HG03342 (cell line): Measurements from ENCODE around the gene DIP2C.
"Not testable (repeated sequence)": the region's sequence is repeated elsewhere in the genome, so short reads cannot be mapped to it uniquely, and the experiment has no call there.

ENCODE experiments used
- ATAC-seq: cut with Tn5 transposase; IDR thresholded peaks from one replicate; pipeline ENCODE4 v1.9.1; 2021; ENCODE audit warnings: mild to moderate bottlenecking, moderate library complexity; ENCODE audit not compliant: unreplicated experiment

DIP2C gene

GRCh38 chr10:661597-662222 is 27.8 kb downstream of the DIP2C start:
- no peak for ATAC-seq

- no peak for ATAC-seq
These were observed 28.4 kb downstream of the DIP2C start for GRCh38 chr10:660970-661596.

- ATAC-seq, result no peak
These were observed 29.0 kb downstream of the DIP2C start for GRCh38 chr10:660413-660969.

- ATAC-seq, result no peak
These were observed 29.8 kb downstream of the DIP2C start for GRCh38 chr10:659688-660141.

- not testable (repeated sequence) for ATAC-seq
These were observed 31.6 kb downstream of the DIP2C start for GRCh38 chr10:657816-658350.

- no peak for ATAC-seq
These were observed 32.6 kb downstream of the DIP2C start for GRCh38 chr10:656883-657282.

DNA sequence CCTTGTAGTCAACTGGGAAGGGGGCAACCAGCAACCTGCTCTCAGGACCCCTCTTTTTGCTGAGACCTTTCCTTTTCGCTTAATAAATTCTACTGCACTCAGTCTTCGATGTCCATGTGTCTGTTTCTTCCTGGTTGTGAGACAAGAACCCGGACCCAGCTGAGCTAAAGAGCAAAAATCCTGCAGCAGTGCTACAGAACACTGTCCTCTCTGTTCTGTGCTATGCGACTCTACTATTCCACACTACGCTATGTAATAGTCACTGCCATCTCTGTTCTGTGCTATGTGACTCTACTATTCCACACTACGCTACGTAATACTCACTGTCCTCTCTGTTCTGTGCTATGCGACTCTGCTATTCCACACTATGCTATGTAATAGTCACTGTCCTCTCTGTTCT is 34.3 kb downstream of the DIP2C start:
- no peak for ATAC-seq

DNA sequence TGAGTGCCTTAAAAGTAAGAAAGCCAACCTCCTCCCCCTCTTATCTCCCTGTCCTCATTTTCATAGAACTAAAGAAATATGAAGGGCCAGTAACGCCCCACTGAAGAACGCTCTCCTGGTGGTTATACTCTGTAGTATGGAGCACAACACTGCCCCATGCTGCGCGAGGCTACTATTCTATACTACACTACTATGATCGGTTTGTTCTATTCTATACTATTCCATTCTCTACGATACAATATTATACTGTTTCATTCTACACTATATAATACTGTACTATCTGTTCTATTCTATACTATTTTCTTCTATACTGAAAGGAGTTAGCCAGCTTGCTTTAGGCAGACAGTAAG is 34.8 kb downstream of the DIP2C start:
- ATAC-seq, result no peak

DNA sequence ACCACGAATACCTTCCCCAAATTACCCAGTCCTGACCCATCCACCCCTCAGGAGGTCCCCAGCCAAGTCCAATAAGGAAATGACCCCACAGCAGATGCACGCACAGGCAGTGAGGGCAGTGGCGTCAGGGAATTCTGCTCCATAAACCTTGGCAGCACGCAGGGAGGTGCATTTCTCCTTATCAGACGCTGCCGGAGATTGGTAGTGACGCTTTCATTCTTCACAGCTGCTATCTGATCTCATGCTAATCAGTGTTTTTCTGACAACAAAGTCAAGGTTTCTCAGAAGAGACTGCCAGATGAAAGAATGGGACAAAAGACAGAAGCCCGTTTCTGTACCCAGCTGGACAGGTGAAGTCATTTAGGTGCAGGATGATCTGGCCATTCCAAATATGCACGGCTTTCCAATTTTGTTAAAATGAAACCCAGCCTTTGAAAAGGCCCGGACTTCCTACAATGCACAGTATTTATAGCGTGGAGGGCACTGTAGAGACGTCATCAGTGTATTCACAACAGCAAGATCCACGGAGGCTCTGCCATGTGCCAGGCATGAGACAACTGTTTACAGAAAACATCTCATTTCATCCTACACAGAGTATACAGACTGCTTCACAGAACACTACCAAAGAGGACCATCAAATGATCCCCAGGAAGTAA is 35.3 kb downstream of the DIP2C start:
- no peak for ATAC-seq

DNA sequence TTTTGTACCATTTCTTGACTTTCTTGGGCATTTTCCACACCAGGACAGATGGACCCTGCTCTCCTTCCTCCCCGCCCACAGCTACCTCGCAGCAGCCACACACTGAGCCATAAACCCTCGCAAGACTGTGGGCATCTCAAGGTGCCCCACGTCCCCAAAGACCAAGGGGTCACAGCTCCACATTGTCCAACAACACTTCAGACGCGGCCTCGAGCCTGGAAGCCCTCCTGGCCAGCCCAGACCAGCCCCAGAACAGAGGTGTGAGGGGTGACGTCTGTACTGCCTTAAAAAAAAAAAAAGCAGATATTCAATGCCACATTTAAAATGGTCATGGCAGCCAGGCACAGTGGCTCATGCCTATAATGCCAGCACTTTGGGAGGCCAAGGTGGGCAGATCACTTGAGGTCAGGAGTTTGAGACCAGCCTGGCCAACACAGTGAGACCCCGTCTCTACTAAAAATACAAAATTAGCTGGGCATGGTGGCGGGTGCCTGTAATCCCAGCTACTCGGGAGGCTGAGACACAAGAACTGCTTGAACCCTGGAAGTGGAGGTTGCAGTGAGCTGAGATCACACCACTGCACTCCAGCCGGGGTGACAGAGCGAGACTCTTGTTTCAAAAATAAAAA is 36.5 kb downstream of the DIP2C start:
- not testable (repeated sequence) for ATAC-seq

- ATAC-seq, result no peak
These were observed 37.2 kb downstream of the DIP2C start for GRCh38 chr10:652233-652632.

DNA sequence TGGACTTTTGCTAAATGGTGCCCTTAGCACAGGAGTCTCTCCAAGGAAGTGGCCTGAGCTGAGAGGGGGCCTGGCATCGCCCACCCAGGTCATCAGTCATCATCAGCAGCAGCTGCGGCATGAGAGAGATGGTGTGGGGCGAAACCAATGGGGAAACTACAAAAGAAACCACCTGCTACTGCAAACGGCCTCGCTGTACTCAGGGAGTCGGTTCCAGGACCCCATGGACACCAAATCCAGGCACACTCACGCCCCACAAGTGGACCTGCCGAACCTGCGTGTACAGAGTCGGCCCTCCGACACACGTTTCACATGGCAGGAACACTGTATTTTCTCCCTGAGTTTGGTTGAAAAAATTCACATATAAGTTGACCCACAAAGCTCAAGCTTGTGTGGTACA is 37.8 kb downstream of the DIP2C start:
- no peak for ATAC-seq

GRCh38 chr10:650886-651615 is 38.4 kb downstream of the DIP2C start:
- ATAC-seq, result no peak

- ATAC-seq, result no peak
These were observed 39.0 kb downstream of the DIP2C start for GRCh38 chr10:650441-650851.

DNA sequence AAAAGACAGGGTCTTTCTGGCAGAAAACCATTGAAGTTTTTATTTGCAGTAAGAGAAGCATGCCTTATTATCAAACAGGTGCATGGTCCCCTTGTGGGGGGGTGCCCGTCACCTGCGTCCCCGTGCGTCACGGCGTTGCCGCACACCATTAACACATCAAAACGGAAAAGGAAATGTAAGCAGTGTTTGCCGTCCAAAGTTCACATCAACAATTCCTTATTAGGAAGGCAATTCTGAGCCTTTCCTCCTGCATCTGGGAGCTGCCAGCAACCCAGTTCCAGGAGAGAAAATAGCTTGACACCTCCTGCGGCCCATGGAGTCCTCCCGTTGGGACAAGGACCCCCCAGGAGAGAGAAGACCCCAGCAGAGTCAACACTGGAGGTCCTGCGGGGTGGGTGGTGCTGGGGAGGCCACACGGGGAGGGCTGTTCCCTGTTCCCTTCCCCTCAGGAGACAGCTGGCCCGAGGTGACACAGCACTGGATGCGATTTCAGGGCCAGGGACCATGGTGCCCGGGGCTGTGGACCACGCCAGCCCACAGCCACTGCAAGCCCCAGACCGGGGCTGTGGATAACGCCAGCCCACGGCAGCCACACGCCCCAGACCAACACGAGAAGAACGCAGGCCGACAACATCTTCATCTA is 39.5 kb downstream of the DIP2C start:
- no peak for ATAC-seq

GRCh38 chr10:649445-649797 is 40.0 kb downstream of the DIP2C start:
- no peak for ATAC-seq

DNA sequence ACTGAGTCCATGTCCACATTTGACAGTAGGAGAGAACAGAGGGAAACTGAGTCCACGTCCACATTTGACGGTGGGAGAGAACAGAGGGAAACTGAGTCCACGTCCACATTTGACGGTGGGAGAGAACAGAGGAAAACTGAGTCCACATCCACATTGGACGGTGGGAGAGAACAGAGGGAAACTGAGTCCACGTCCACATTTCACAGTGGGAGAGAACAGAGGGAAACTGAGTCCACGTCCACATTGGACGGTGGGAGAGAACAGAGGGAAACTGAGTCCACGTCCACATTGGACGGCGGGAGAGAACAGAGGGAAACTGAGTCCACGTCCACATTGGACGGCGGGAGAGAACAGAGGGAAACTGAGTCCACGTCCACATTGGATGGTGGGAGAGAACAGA is 42.4 kb downstream of the DIP2C start:
- not testable (repeated sequence) for ATAC-seq

DNA sequence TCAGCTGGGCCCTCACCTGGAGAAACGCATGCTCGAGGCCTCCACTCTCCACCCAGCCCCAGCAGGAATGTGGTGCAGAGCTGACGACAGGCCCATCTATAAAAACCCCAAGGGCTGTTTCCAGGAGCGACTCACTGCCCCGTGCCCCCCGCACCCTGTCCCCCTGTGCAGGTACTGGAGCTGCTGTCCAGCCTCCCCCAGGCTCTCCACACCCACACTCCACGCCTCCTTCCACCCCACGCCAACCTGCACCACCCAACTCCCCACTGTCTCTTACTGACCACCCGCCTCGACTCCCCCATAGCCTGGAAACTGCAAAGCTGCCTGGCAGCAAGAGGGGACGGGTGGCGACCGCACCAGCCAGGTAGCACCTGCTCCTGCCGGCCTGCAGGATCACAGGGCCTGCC is 43.3 kb downstream of the DIP2C start:
- ATAC-seq, result no peak

DNA sequence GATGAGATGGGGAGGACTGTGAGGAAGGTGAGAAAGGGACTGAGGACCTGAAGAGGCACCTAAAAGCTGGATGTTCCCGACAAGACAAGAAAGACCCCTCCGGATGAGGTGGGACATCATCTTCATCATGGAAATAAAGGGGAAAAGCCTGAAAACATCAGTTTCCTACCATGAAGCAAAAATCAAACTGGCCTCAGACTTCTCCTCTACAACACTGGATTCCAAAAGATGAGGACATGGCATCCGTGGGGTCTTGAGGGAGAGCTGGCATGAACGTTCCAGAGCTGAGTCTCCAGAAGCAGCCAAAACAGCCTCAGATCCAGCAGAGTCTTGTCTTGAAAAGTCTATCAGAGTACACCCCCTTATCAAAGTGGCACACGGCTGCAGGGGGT is 44.5 kb downstream of the DIP2C start:
- ATAC-seq, result no peak
